ENCODE measurements around the gene FXYD6.
A peak's percentile ranks its signal among the peaks of the same experiment; 100 is the strongest.

Gene FXYD6

GRCh38 chr11:117903505-117904382 lies 27.3 kb upstream of the FXYD6 start:
- H3K4me1 Mint-ChIP-seq: peaks cover 33% of the 10 kb centered on the region
- H3K27ac Mint-ChIP-seq: no peak overlapping the region
- H3K27me3 Mint-ChIP-seq: no peaks in the 10 kb centered on the region
- no peak overlapping the region for H3K4me3 Mint-ChIP-seq
- no peak for ATAC-seq
- no peaks in the 10 kb centered on the region for H3K36me3 Mint-ChIP-seq
- no peaks in the 10 kb centered on the region for H3K9me3 Mint-ChIP-seq

- Mint-ChIP-seq H3K27me3 (no peaks in the 10 kb centered on the region), H3K27ac (no peak overlapping the region), H3K36me3 (no peaks in the 10 kb centered on the region), H3K9me3 (no peaks in the 10 kb centered on the region), H3K4me1 (peaks cover 31% of the 10 kb centered on the region), H3K4me3 (no peak overlapping the region)
- no peak for ATAC-seq
Observed at GRCh38 chr11:117902001-117902845, 25.8 kb upstream of the FXYD6 start.

GRCh38 chr11:117901601-117902000 lies 25.1 kb upstream of the FXYD6 start:
- Mint-ChIP-seq H3K27ac (no peak overlapping the region), H3K4me1 (peaks cover 29% of the 10 kb centered on the region), H3K27me3 (no peaks in the 10 kb centered on the region), H3K36me3 (no peaks in the 10 kb centered on the region), H3K9me3 (no peaks in the 10 kb centered on the region), H3K4me3 (no peak overlapping the region)
- no peak for ATAC-seq

- Mint-ChIP-seq H3K27me3 (no peaks in the 10 kb centered on the region), H3K9me3 (no peaks in the 10 kb centered on the region), H3K27ac (peak overlapping the region; percentile 87), H3K4me1 (peaks cover 29% of the 10 kb centered on the region), H3K36me3 (no peaks in the 10 kb centered on the region), H3K4me3 (no peak overlapping the region)
- ATAC-seq: peak; percentile 34
Observed at GRCh38 chr11:117900720-117901440, 24.4 kb upstream of the FXYD6 start.

DNA sequence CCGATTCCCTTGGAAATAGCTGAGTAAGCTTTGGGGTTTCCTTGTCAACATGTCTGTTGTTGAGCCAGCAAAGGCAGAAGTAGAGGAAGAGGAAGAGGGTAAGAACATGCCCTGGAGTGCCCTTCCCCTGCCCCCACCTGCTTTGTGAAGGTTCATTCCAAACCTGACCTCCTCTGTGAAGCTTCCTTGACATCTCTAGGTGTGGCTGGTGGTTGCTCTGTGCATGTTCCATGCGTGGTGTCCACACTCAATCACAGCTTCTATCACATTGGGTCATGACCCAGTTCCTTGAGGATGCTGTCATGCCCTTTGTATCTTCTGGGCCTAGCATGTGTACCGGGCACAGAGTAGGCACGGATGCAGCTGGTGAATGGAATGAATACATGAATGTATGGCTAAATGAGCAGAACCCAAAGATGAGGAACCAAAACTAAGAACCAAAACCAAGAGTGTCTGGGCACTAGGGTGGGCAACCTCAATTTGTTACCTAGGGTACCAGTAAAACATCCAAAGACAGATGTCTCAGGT lies 23.7 kb upstream of the FXYD6 start:
- peak overlapping the region; percentile 87 for H3K27ac Mint-ChIP-seq
- H3K36me3 Mint-ChIP-seq: no peaks in the 10 kb centered on the region
- no peak overlapping the region for H3K4me3 Mint-ChIP-seq
- no peaks in the 10 kb centered on the region for H3K9me3 Mint-ChIP-seq
- no peaks in the 10 kb centered on the region for H3K27me3 Mint-ChIP-seq
- H3K4me1 Mint-ChIP-seq: peaks cover 29% of the 10 kb centered on the region
- peak; percentile 94 for ATAC-seq

DNA sequence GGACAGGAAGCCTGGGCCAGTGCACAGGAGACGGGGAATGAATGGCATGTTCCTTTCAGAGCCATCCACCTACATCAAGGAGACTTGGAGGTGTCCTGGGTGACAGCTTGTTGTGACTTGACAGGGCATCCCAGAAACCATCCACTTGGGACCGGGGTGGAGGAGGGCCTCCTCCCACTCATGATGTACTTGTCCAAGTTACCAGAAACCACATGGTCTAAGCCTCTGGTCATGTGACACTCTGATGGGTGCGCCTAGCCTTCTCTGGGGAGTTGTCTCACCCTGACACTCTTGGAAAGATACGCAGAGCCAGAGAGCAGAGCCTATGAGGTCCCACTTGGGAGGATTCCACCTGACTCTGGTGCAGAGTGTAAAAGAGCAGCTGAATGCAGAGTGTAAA lies 21.6 kb upstream of the FXYD6 start:
- Mint-ChIP-seq H3K4me3 (no peak overlapping the region), H3K36me3 (no peaks in the 10 kb centered on the region), H3K4me1 (peaks cover 29% of the 10 kb centered on the region), H3K27ac (no peak overlapping the region), H3K27me3 (peaks cover 10% of the 10 kb centered on the region), H3K9me3 (no peaks in the 10 kb centered on the region)
- ATAC-seq: no peak

DNA sequence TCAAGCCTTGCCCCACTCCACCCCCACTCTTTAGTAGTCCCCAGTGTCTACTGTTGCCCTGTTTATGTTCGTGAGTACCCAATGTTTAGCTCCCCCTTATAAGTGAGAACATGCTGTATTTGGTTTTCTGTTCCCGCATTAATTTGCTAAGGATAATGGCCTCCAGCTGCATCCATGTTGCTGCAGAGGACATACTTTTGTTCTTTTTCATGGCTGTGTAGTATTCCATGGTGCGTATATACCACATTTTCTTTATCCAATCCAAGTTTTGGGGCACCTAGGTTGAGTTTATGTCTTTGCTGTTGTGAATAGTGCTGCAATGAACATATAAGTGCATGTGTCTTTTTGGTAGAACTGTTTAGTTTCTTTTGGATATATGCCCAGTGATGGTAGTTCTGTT lies 16.2 kb upstream of the FXYD6 start:
- peaks cover 25% of the 10 kb centered on the region for H3K27me3 Mint-ChIP-seq
- H3K36me3 Mint-ChIP-seq: peaks cover 4% of the 10 kb centered on the region
- no peak overlapping the region for H3K4me3 Mint-ChIP-seq
- H3K9me3 Mint-ChIP-seq: peaks cover 6% of the 10 kb centered on the region
- no peak overlapping the region for H3K27ac Mint-ChIP-seq
- ATAC-seq: no peak
- peaks cover 11% of the 10 kb centered on the region for H3K4me1 Mint-ChIP-seq

- no peak for ATAC-seq
- H3K36me3 Mint-ChIP-seq: peaks cover 4% of the 10 kb centered on the region
- H3K27me3 Mint-ChIP-seq: peaks cover 25% of the 10 kb centered on the region
- H3K4me1 Mint-ChIP-seq: peaks cover 13% of the 10 kb centered on the region
- H3K4me3 Mint-ChIP-seq: no peak overlapping the region
- no peak overlapping the region for H3K27ac Mint-ChIP-seq
- H3K9me3 Mint-ChIP-seq: peaks cover 6% of the 10 kb centered on the region
Observed at GRCh38 chr11:117891362-117891761, 14.9 kb upstream of the FXYD6 start.

GRCh38 chr11:117888139-117888566 lies 11.7 kb upstream of the FXYD6 start:
- ATAC-seq: peak; percentile 35
- H3K27ac Mint-ChIP-seq: no peak overlapping the region
- peaks cover 16% of the 10 kb centered on the region for H3K27me3 Mint-ChIP-seq
- H3K9me3 Mint-ChIP-seq: peaks cover 6% of the 10 kb centered on the region
- peaks cover 4% of the 10 kb centered on the region for H3K36me3 Mint-ChIP-seq
- no peak overlapping the region for H3K4me3 Mint-ChIP-seq
- peaks cover 13% of the 10 kb centered on the region for H3K4me1 Mint-ChIP-seq

- peaks cover 6% of the 10 kb centered on the region for H3K9me3 Mint-ChIP-seq
- H3K36me3 Mint-ChIP-seq: peaks cover 4% of the 10 kb centered on the region
- peaks cover 13% of the 10 kb centered on the region for H3K4me1 Mint-ChIP-seq
- peak; percentile 21 for ATAC-seq
- no peak overlapping the region for H3K27ac Mint-ChIP-seq
- H3K4me3 Mint-ChIP-seq: no peak overlapping the region
- H3K27me3 Mint-ChIP-seq: peaks cover 10% of the 10 kb centered on the region
Observed at GRCh38 chr11:117887431-117888138, 11.1 kb upstream of the FXYD6 start.

GRCh38 chr11:117885777-117886176 lies 9.3 kb upstream of the FXYD6 start:
- H3K27me3 Mint-ChIP-seq: peaks cover 12% of the 10 kb centered on the region
- H3K9me3 Mint-ChIP-seq: peaks cover 6% of the 10 kb centered on the region
- ATAC-seq: no peak
- peaks cover 4% of the 10 kb centered on the region for H3K36me3 Mint-ChIP-seq
- H3K4me3 Mint-ChIP-seq: no peak overlapping the region
- H3K4me1 Mint-ChIP-seq: peaks cover 13% of the 10 kb centered on the region
- no peak overlapping the region for H3K27ac Mint-ChIP-seq

DNA sequence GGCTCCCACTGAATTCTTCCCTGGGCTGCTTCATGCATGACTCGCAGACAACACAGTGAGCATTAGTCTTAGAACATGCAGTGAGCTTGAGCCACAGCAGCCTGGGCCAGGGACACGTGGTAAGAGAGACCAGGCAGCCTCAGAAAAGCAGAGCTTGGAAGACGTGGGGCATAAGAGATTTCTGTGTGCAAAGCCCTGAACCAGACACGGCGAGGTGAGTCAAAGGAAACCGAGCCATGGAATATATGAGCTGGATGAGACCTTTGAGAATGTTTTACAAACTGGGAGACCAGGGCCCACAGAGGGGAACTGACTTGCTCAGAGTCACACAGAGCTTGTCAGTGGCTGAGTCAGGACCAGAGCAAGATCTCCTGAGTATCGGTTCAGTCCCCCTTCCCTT lies 8.5 kb upstream of the FXYD6 start:
- Mint-ChIP-seq H3K9me3 (peaks cover 4% of the 10 kb centered on the region), H3K27me3 (peaks cover 18% of the 10 kb centered on the region), H3K27ac (no peak overlapping the region), H3K4me1 (peaks cover 13% of the 10 kb centered on the region), H3K36me3 (peaks cover 3% of the 10 kb centered on the region), H3K4me3 (no peak overlapping the region)
- ATAC-seq: no peak

DNA sequence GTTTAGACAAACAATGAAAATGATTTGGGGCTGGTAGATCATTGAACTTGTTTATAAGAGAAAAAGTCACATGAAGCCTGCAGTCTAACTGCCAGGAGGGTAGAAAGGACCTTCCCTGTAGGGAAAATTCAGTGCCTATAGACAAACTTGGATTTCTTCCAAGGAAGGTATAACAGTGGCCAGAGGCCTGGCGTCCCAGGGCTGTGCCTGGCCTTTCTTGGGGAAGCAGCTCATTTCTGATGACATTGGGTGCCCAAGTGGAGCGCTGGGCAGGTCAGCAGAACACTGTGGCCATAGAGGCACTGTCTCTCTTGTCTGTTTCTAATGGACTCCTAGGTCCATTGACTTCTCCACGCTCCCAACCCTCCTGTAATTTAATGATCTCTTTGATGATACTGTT lies 6.6 kb upstream of the FXYD6 start:
- no peaks in the 10 kb centered on the region for H3K36me3 Mint-ChIP-seq
- H3K9me3 Mint-ChIP-seq: no peaks in the 10 kb centered on the region
- ATAC-seq: no peak
- H3K4me3 Mint-ChIP-seq: no peak overlapping the region
- H3K27ac Mint-ChIP-seq: no peak overlapping the region
- peaks cover 28% of the 10 kb centered on the region for H3K27me3 Mint-ChIP-seq
- H3K4me1 Mint-ChIP-seq: peaks cover 7% of the 10 kb centered on the region

DNA sequence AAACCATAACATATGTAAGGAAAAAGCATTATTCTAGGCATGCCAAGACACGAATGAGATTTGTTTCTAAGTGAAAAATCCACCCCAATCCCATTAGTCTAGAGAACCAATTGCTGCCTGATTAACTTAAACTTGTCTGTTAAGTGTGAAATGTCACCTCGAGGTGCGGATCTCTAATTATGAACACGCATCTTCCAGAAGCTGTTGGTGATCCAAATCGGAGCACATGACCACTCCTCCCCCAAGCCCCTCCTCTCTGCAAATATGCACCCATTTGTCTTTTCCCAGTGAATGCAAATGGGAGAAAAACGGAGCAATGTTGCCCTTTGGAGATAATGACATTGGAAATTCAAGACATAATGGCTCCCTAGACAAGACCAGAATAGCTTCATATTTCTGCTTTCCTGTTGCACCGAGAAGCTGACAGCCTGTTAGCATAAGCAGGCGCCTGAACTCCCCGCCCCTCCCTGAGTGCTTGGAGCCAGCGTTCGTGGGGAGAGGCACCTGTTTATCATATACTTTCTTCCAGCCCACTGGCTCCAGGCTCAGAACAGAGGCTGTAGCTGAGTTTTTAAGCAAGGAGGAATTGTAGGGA lies 6.0 kb upstream of the FXYD6 start:
- no peaks in the 10 kb centered on the region for H3K36me3 Mint-ChIP-seq
- H3K27ac Mint-ChIP-seq: no peak overlapping the region
- no peak for ATAC-seq
- H3K9me3 Mint-ChIP-seq: no peaks in the 10 kb centered on the region
- no peak overlapping the region for H3K4me3 Mint-ChIP-seq
- peaks cover under 1% of the 10 kb centered on the region for H3K4me1 Mint-ChIP-seq
- peaks cover 35% of the 10 kb centered on the region for H3K27me3 Mint-ChIP-seq
